Measurements from ENCODE around the gene SYNE2.
"Not testable (repeated sequence)": the region's sequence is repeated elsewhere in the genome, so short reads cannot be mapped to it uniquely, and the experiment has no call there.

Gene SYNE2

DNA sequence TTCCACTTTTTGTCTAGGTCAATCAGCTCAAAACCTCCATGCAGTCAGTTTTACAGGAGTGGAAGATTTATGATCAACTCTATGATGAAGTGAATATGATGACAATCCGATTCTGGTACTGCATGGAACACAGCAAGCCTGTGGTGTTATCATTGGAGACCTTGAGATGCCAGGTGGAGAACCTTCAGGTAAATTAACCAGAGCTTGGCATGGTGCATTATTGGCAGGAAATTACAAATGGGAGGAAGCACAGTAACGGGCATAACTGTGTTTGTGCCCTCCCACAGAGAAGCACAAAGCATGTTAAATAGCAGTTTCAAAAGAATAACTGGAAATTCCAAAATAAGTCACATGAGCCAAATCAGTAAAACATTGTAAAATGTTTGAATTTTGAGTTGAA lies 305.8 kb downstream of the SYNE2 start:
- DNase-seq: no peak

DNA sequence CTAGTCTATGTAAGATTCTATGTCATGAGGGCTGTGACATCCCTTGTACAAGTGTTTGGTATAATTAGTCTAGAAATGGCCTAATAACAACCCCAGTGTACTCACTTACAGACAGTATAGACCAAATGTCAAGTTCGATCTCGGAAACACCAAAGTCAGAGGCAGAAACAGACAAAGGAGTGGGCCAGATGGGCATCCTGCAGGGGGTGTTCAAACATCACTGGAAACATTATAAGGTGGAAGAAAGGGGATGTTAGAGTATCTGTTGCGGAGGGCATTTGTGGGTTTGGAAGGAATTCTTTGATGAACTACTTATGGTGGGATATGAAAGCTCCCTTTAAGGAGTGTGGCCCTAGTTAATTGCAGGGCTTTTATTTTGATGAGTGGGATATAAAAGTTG lies 306.8 kb downstream of the SYNE2 start:
- no peak for DNase-seq

- DNase-seq: no peak
Observed at GRCh38 chr14:64170181-64170580, 317.4 kb downstream of the SYNE2 start.

- DNase-seq: no peak
Observed at GRCh38 chr14:64174922-64175782, 322.3 kb downstream of the SYNE2 start.

GRCh38 chr14:64176330-64176729 lies 323.5 kb downstream of the SYNE2 start:
- no peak for DNase-seq

DNA sequence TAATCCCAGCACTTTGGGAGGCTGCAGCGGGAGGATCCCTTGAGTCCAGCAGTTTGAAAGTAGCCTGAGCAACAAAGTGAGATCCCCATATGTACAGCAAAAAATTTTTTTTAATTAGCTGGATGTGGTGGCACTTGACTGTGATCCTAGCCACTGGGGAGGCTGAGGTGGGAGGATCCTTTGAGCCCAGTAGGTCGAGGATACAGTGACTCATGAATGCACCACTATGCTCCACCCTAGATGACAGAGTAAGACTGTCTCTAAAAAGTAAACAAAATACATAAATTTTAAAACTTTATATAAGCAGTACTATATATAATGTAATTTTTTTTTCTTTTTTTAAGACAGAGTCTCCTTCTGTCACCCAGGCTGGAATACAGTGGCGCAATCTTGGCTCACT lies 326.0 kb downstream of the SYNE2 start:
- no peak for DNase-seq

DNA sequence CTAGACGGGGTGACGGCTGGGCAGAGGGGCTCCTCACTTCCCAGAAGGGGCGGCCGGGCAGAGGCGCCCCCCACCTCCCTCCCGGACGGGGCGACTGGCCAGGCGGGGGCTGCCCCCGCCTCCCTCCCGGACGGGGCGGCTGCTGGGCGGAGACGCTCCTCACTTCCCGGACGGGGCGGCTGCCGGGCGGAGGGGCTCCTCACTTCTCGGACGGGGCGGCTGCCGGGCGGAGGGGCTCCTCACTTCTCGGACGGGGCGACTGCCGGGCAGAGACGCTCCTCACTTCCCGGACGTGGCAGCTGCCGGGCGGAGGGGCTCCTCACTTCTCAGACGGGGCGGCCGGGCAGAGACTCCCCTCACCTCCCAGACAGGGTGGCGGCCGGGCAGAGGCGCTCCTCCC lies 330.1 kb downstream of the SYNE2 start:
- not testable (repeated sequence) for DNase-seq

- DNase-seq: no peak
Observed at GRCh38 chr14:64184103-64184729, 331.4 kb downstream of the SYNE2 start.

DNA sequence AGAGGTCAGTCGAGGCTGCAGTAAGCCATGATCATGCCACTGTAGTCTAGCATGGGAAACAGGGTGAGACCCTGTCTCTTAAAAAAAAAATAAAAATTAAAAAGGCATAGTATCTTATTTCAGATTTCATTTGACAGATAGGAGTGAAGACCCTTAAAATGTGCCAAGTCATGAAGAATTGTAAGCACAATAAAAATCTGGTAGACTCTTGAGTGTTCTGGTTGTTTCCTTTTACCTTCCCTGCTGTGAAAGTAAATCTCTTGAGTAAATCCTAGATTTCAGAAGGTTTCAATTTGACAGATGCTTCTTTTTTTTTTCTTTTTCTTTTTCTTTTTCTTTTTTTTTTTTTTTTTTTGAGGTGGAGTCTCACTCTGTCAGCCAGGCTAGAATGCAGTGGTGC lies 332.4 kb downstream of the SYNE2 start:
- no peak for DNase-seq

GRCh38 chr14:64186231-64187129 lies 333.7 kb downstream of the SYNE2 start:
- DNase-seq: no peak

- no peak for DNase-seq
Observed at GRCh38 chr14:64187331-64187730, 334.5 kb downstream of the SYNE2 start.

DNA sequence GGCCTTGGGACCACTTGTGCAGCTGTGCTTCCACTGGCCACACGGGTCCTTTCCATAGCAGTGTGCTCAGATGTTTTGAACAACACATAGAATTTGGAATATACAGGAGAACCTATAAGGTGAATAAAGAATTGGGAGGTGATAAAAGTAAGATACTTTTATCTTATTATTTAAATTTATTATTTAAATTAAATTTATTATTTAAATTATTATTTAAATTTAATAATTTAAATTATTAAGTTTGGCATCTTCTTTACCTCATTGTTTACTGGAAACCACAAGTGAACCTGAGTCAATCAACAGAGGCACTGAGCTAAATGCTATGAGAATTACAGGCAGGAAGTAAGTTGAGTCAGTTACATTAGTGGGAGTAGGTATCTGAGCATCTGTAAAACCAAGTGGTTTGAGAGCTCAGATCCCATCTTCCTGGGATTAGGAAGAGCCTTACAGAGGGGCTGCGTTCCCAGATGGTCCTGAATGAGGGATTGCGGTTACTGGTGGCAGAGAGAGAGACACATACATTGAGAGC lies 338.2 kb downstream of the SYNE2 start:
- DNase-seq: no peak

DNA sequence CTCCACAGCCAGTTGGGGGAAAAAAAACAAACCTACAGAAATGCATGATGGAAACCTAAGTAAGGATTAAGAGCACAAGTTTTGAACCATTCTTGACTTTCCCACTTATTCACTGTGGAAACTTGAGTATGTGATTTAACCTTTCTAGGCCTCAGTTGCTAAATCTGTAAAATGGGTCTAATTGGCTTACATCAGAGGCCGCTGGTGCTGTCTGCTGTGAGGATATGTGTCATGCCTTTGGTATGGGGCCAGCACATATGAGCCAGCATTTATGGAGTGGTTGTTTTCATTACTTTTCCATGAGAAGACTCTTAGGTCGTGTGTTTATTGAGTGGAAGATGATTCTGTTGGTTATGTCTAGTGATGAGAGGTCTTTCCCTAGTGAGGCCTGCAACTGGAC lies 339.0 kb downstream of the SYNE2 start:
- DNase-seq: no peak

GRCh38 chr14:64193821-64194220 lies 341.0 kb downstream of the SYNE2 start:
- DNase-seq: no peak

GRCh38 chr14:64194404-64194803 lies 341.6 kb downstream of the SYNE2 start:
- no peak for DNase-seq

DNA sequence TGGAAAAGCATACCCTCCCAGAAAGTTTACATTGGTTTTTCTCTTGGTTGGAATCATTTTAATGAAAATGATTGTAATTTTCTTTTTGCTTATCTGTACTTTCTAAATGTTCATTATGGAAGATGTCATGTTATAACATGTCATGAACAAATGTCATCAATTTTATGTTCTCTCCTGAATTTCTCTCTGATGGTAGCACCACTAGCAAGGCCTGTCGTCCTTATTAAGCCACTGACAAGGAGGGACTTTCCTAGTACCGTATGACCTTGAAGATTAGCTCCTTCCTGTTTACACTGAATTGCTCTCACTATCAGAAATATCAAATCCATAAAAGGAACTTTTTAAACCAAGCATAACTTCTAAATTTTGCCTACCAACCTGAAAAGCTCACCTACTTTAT lies 342.4 kb downstream of the SYNE2 start:
- DNase-seq: no peak

- no peak for DNase-seq
Observed at GRCh38 chr14:64196056-64196455, 343.3 kb downstream of the SYNE2 start.

DNA sequence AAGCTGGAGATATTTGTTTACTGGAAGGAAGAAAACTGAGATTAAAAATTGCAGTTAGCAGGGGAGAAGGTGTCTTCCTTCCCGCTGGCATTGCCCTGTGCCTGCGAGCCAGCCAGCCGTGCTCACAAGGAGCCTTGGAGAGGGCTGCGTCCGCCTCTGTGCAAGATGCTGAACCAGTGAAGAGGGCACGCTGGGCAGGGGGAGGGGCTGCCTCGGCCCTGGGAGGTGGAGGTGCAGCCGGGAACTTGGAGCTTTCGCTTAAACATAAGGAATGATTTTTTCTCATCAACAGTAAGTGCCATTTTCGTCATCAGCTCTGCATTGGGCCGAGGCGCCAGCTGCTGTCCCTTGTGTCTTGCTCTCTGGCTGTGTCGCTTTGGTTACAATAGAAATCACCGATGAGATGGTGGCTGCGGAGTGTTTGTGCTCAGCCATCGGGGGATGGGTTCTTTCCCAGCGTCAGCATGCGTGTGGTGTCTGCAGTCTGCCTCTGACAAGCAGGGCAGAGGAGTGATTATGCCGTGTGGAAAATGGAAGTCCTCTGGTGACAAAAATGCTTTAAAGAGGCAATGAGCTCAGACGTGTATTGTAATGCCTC lies 344.1 kb downstream of the SYNE2 start:
- DNase-seq: peak; percentile 60

DNA sequence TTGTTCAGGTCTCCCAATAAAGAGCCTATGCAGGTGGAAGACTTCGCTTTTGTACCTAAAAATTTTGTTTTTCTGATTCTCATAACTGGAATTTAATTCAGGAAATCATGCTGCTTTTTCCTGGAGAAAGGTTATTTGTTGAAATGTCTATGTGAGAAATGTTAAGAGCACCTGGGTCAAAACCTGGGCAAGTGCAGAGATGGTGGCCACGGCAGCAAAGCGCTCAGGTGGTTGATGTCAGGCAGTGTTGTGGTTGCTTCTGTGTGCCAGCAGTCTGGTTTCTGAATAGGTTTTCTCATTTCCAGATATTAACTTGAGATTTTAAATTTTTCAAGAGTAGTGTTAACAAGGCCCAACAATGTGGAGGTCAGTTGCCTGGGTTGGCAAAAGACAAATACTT lies 345.2 kb downstream of the SYNE2 start:
- no peak for DNase-seq

GRCh38 chr14:64198486-64198885 lies 345.7 kb downstream of the SYNE2 start:
- DNase-seq: no peak

GRCh38 chr14:64200170-64200569 lies 347.4 kb downstream of the SYNE2 start:
- no peak for DNase-seq

GRCh38 chr14:64201296-64201695 lies 348.5 kb downstream of the SYNE2 start:
- DNase-seq: no peak
